Activated CD8-positive, alpha-beta memory T cell treated with anti-CD3 and anti-CD28 coated beads for 36 hours (primary cell): Measurements from ENCODE around the gene PPM1B. TPM values are rescaled to one million over a fixed set of nuclear protein-coding genes. Genes with fewer than 3 reads are reported as not detected.

Experiments used
- CTCF ChIA-PET: fragments of 350-600 bp; sonication (Branson Sonifier 250); formaldehyde crosslinking; loops from one replicate; lab custom pipeline; 2021; ENCODE audit warnings: antibody characterized with exemption; lab: Charles Lee
- POLR2A ChIA-PET: fragments of 350-600 bp; sonication (Branson Sonifier 250); formaldehyde crosslinking; loops from one replicate; lab custom pipeline; 2021; ENCODE audit warnings: antibody characterized with exemption; lab: Charles Lee
- total RNA-seq, 2 experiments: library from RNA; stranded (reverse); gene quantifications; one replicate each; pipeline ENCODE4 v1.2.3, GENCODE V29; 2021

The PPM1B gene
- total RNA-seq, 2 experiments from 2014 or later = 40.2 to 41.9 TPM

DNA sequence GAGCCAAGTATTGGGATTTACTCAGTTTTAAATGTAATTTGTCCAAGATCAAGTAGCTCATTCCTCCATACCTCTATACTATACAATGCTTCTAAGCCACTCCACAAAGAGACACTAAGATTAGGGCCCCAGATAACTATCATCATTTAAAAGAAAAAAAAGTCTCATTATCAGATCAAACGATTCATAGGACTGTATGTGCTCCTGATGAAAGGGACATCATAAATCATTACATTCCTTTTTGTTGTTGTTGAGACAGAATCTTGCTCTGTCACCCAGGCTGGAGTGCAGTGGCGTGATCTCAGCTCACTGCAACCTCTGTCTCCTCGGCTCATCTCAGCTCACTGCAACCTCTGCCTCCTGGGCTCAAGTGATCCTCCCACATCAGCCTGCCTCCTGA lies 104.4 kb downstream of the PPM1B start:
- ChIA-PET CTCF (no interaction called here), POLR2A (no interaction called here)

DNA sequence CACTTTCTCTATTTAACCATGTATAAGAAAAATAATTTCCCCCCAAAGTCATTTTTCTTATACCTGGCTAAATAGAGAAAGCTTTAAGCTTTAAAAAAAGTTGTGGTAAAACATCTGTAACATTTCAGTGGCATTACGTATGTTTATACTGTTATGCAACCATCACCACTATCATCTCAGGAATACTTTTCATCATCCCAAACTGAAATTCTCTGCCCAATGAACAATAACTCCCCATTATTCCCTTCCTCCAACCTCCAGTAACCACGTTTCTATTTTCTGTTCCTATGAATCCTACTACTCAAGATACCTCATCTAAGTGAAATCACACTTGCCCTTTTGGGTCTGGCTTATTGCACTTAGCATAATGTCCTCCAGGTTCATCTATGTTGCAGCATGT lies 104.9 kb downstream of the PPM1B start:
- ChIA-PET CTCF (no interaction called here), POLR2A (no interaction called here)

DNA sequence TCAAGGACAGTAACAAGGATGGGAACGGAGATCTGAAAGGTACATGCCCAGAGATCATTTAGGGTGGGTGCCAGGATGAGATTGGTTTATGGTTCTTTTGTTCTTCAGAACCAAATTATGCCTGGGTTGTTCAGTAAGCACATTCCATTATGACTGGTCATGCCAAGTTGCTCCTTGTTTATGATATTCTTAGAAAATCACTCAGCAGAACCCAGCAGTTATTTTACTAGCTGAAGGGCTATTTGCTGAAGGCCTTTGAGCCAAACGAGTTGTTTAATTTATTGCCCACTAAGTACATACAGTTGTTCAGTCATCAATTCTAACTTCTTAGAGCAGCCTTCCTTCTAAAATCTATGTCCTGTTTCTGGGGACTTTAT lies 107.2 kb downstream of the PPM1B start:
- ChIA-PET POLR2A (interaction anchor here (0.8 kb wide), 1 partner anchor 199 kb away, joined by 3 read pairs; no protein-coding TSS in a partner anchor), CTCF (no interaction called here)

DNA sequence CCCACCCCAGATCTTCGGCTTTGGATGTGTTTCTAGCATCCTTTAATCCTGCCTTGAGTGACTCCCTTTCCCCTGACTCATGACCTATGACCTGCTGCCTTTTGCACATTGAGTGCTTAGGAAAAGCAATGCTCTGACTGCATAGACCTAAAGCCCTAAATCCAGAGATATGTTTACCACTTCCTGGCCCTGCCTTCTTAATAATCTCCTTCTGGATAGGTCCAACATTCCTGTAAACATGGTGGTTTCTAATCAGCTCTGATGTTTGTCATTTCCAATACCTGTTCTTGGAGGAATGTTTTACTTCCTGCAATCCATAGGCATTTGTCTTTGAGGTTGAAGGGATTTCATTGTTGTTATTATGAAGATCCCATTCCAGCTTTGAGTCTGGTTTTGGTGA lies 108.9 kb downstream of the PPM1B start:
- ChIA-PET CTCF (no interaction called here), POLR2A (no interaction called here)

DNA sequence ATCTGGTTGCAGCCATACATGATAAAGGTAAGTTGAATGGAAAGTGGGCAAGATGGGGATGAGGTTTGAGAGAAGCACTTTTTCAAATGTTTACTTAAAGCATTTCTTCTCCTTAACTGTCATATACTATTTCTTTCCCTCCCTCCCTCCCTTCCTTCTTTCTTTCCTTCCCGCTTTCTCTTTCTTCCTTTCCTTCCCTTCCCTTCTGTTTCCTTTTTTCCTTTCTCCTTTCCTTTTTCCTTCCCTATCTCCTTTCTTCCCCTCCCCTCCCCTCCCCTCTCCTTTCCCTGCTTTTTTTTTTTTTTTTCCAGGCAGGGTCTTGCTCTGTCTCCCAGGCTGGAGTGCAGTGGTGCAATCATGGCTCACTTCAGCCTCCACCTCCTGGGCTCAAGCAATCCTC lies 112.2 kb downstream of the PPM1B start:
- ChIA-PET POLR2A (no interaction called here), CTCF (no interaction called here)

Other genes starting within 250 kb of the PPM1B start
- 100 to 1,000 TPM; 181 to 190 TPM for gene LRPPRC, start 172.9 kb upstream of the PPM1B start, total RNA-seq
- gene SLC3A1, start 106.6 kb downstream of the PPM1B start, total RNA-seq = not detected
- gene PREPL, start 192.6 kb downstream of the PPM1B start, total RNA-seq = 10 to 100 TPM; 36.6 to 37.0 TPM
- 10 to 100 TPM; 11.3 to 12.0 TPM for gene CAMKMT, start 193.1 kb downstream of the PPM1B start, total RNA-seq